PC-3 (cell line): ENCODE results near the gene KCNK4. TPM values are rescaled to one million over a fixed set of nuclear protein-coding genes. Genes with fewer than 3 reads are reported as not detected.
A peak's percentile ranks its signal among the peaks of the same experiment; 100 is the strongest.

Experiments
- ATAC-seq: fragments of 200-7000 bp; cut with Tn5 transposase; 2 replicates; pipeline ENCODE4 v1.9.1; 2020; ENCODE audit warnings: mild to moderate bottlenecking, moderate library complexity
- BruUV-seq: library from RNA; stranded (reverse); fragments of 400-500 nt; replicated peaks from 2 replicates; lab custom pipeline; 2021; lab: Mats Ljungman, UMichigan
- CTCF ChIA-PET: fragments of 300-600 bp; sonication (Branson Sonifier 250); formaldehyde crosslinking; loops from one replicate; lab custom pipeline; 2022; ENCODE audit warnings: antibody characterized with exemption; lab: Charles Lee
- POLR2A ChIA-PET: fragments of 300-600 bp; sonication (Branson Sonifier 250); formaldehyde crosslinking; loops from one replicate; lab custom pipeline; 2022; ENCODE audit warnings: antibody characterized with exemption; ENCODE audit not compliant: unreplicated experiment; lab: Charles Lee
- DNase-seq: peaks from one replicate; pipeline ENCODE4 v3.0.0-alpha.2; 2015
- H2AFZ ChIP-seq: fragments of 300-600 bp; sonication (generic); 2 replicates; pipeline ENCODE4 v1.6.0; 2016; ENCODE audit warnings: antibody characterized with exemption, low read length
- H3F3A ChIP-seq: fragments of 300-600 bp; sonication (generic); one replicate; pipeline ENCODE4 v1.6.0; 2017; ENCODE audit warnings: antibody characterized with exemption, low read length, control low read depth, mild to moderate bottlenecking; ENCODE audit not compliant: unreplicated experiment
- H3K27ac ChIP-seq: fragments of 300-600 bp; sonication (generic); 2 replicates; pipeline ENCODE4 v1.5.1; 2016; ENCODE audit warnings: mild to moderate bottlenecking, low read length
- H3K27me3 ChIP-seq: fragments of 300-600 bp; sonication (generic); 2 replicates; pipeline ENCODE4 v1.6.1; 2016; ENCODE audit warnings: low read length, mixed read lengths
- H3K36me3 ChIP-seq: fragments of 300-600 bp; sonication (generic); 2 replicates; pipeline ENCODE4 v1.6.1; 2016; ENCODE audit warnings: low read depth, mixed run types, low read length, mixed read lengths
- H3K4me1 ChIP-seq: fragments of 300-600 bp; sonication (generic); 2 replicates; pipeline ENCODE4 v1.5.1; 2016; ENCODE audit warnings: low read length; ENCODE audit not compliant: insufficient read depth
- H3K4me2 ChIP-seq: fragments of 300-600 bp; sonication (generic); 2 replicates; pipeline ENCODE4 v1.6.0; 2016; ENCODE audit warnings: low read length
- H3K4me3 ChIP-seq: fragments of 300-600 bp; sonication (generic); 2 replicates; pipeline ENCODE4 v1.5.1; 2016; ENCODE audit warnings: mild to moderate bottlenecking, low read length, mixed read lengths
- H3K79me2 ChIP-seq: fragments of 300-600 bp; sonication (generic); 2 replicates; pipeline ENCODE4 v1.6.1; 2017; ENCODE audit warnings: low read length, mixed read lengths
- H3K9ac ChIP-seq: fragments of 300-600 bp; sonication (generic); 2 replicates; pipeline ENCODE4 v1.6.0; 2016; ENCODE audit warnings: mild to moderate bottlenecking, low read length
- H3K9me2 ChIP-seq: fragments of 300-600 bp; sonication (generic); replicated peaks from 2 replicates; pipeline ENCODE4 v1.6.1; 2016; ENCODE audit warnings: mixed run types, low read length, mixed read lengths
- H3K9me3 ChIP-seq: fragments of 300-600 bp; sonication (generic); 2 replicates; pipeline ENCODE4 v1.6.1; 2016; ENCODE audit warnings: low read length, mixed read lengths
- H4K20me1 ChIP-seq: fragments of 300-600 bp; sonication (generic); 2 replicates; pipeline ENCODE4 v1.6.1; 2016; ENCODE audit warnings: low read length, mixed read lengths
- EZH2 ChIP-seq: fragments of 300-600 bp; sonication (generic); IDR thresholded peaks from one replicate; pipeline ENCODE4 v1.6.1; 2017; ENCODE audit warnings: antibody characterized with exemption, mild to moderate bottlenecking, low read length; ENCODE audit not compliant: unreplicated experiment
- EZH2phosphoT487 ChIP-seq: fragments of 300-600 bp; sonication (generic); IDR thresholded peaks from 2 replicates; pipeline ENCODE4 v1.6.1; 2018; ENCODE audit warnings: mild to moderate bottlenecking, antibody characterized with exemption, low read length, borderline replicate concordance
- intact Hi-C: fragments of 100-400 bp; cut with micrococcal nuclease; formaldehyde crosslinking; loops from 2 replicates; pipeline ENCODE4 v1.9.0; 2023
- total RNA-seq: library from RNA; depleted of rRNA; stranded (reverse); fragments of >200 nt; gene quantifications from 2 replicates; pipeline ENCODE4 v1.2.3, GENCODE V29; 2014
- TF ChIP-seq, protein P1 (sequence below): fragments of 300-600 bp; sonication (generic); conservative IDR thresholded peaks from 2 replicates; pipeline ENCODE4 v1.5.1; 2017; ENCODE audit warnings: antibody characterized with exemption, low read depth, mild to moderate bottlenecking, low read length

The KCNK4 gene
- total RNA-seq, 1 experiment from 2014 or later = 1.2 TPM

DNA sequence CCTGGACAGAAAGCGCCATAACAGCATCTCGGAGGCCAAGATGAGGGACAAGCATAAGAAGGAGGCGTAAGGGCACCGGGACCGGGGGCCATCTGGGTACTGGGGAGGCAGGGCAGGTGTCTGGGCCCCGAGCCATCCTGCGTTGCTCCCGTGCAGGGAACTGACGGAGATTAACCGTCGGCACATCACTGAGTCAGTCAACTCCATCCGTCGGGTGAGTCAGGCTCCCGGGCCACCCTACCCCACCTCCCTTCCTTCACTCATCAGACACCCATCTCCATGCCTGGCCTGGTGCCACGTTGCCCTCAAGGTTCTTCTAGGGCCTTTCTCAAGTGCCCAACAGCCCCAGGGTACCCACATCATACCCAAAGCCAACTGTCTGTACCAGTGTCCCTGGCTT lies 24.8 kb upstream of the KCNK4 start:
- intact Hi-C loops = no loop called here
- BruUV-seq = no TSS peak
- Histone ChIP-seq H3K9me3 (no peaks in the 10 kb centered on the region), H3K36me3 (peaks cover 25% of the 10 kb centered on the region; the same call in 1 of the 2 replicates), H3K79me2 (peaks cover under 1% of the 10 kb centered on the region; the same call in 1 of the 2 replicates), H3K4me1 (peaks cover 31% of the 10 kb centered on the region), H3K9ac (no peak overlapping the region), H3K27ac (no peak overlapping the region), H2AFZ (no peak overlapping the region), H3K9me2 (no peaks in the 10 kb centered on the region), H3K4me2 (no peak overlapping the region), H3K4me3 (no peak overlapping the region), H3F3A (no peaks in the 10 kb centered on the region), H4K20me1 (no peaks in the 10 kb centered on the region), H3K27me3 (no peaks in the 10 kb centered on the region)
- no peak for ATAC-seq
- ChIA-PET CTCF (no interaction called here), POLR2A (interaction anchor here (0.6 kb wide), 1 partner anchor 20 kb away, joined by 3 read pairs; no protein-coding TSS in a partner anchor)
- TF ChIP-seq EZH2phosphoT487 = no peak
- no peak for TF ChIP-seq EZH2
- TF ChIP-seq, protein P1, sequence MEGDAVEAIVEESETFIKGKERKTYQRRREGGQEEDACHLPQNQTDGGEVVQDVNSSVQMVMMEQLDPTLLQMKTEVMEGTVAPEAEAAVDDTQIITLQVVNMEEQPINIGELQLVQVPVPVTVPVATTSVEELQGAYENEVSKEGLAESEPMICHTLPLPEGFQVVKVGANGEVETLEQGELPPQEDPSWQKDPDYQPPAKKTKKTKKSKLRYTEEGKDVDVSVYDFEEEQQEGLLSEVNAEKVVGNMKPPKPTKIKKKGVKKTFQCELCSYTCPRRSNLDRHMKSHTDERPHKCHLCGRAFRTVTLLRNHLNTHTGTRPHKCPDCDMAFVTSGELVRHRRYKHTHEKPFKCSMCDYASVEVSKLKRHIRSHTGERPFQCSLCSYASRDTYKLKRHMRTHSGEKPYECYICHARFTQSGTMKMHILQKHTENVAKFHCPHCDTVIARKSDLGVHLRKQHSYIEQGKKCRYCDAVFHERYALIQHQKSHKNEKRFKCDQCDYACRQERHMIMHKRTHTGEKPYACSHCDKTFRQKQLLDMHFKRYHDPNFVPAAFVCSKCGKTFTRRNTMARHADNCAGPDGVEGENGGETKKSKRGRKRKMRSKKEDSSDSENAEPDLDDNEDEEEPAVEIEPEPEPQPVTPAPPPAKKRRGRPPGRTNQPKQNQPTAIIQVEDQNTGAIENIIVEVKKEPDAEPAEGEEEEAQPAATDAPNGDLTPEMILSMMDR = no peak
- DNase-seq = peak; percentile 60

- TF ChIP-seq, protein P1 = no peak
- no peak overlapping the region for H2AFZ ChIP-seq
- intact Hi-C loops = no loop called here
- H4K20me1 ChIP-seq = no peaks in the 10 kb centered on the region
- no peaks in the 10 kb centered on the region for H3K27me3 ChIP-seq
- POLR2A ChIA-PET = no interaction called here
- H3K79me2 ChIP-seq = peaks cover 11% of the 10 kb centered on the region; the same call in 1 of the 2 replicates
- H3K9me2 ChIP-seq = no peaks in the 10 kb centered on the region
- H3F3A ChIP-seq = no peaks in the 10 kb centered on the region
- no peak overlapping the region for H3K4me3 ChIP-seq
- BruUV-seq = no TSS peak
- H3K4me2 ChIP-seq = no peak overlapping the region
- no peak overlapping the region for H3K27ac ChIP-seq
- H3K9ac ChIP-seq = no peak overlapping the region
- H3K4me1 ChIP-seq = peaks cover 35% of the 10 kb centered on the region
- DNase-seq = no peak
- no peak for ATAC-seq
- H3K9me3 ChIP-seq = no peaks in the 10 kb centered on the region
- H3K36me3 ChIP-seq = peaks cover 21% of the 10 kb centered on the region; the same call in 1 of the 2 replicates
- CTCF ChIA-PET = no interaction called here
Measured at GRCh38 chr11:64267207-64267945, 23.7 kb upstream of the KCNK4 start.
